HepG2 (cell line): ENCODE data around the gene SLC16A6. TPM values are rescaled to one million over a fixed set of nuclear protein-coding genes. Genes with fewer than 3 reads are reported as not detected.

Experiments
- polyA plus RNA-seq, 8 experiments: library from polyadenylated mRNA; depleted of rRNA in 3 of 8; stranded (reverse) in 7 of 8; unstranded in 1 of 8; fragments of >200 nt; fragmentation: Illumina TruSeq in 4 of 8; extraction: Trizol in 4 of 8; gene quantifications; 2 replicates each; pipeline versions ENCODE4 v1.2.1 to v1.2.3, GENCODE V29; 2011 to 2016; ENCODE audit warnings: low read depth in 4 of 8, missing spikeins in 1 of 8, mixed read lengths in 1 of 8; ENCODE audit not compliant: insufficient read depth in 1 of 8
- total RNA-seq, 5 experiments: library from RNA; depleted of rRNA; stranded (reverse); fragments of >200 nt; fragmentation: Illumina TruSeq; extraction: Trizol; gene quantifications; 2 replicates each; pipeline ENCODE4 v1.2.3, GENCODE V29; 2016; ENCODE audit warnings: low read depth in 1 of 5

SLC16A6 gene
- total and polyA plus RNA-seq, 2 of the 13 experiments (the other 11 are each of a cell fraction or from before 2014, with no cell fraction given): 1.1 to 44.7 TPM

Other genes starting within 250 kb of the SLC16A6 start
- 86.9 and 99.9 TPM in 2 replicates for gene AMZ2, start 43.1 kb downstream of the SLC16A6 start, total RNA-seq (2016; rRNA removed; fragmentation: Illumina TruSeq; extraction: Trizol)
- gene AMZ2, start 43.1 kb downstream of the SLC16A6 start, polyA plus RNA-seq (2011; rRNA removed): 66.7 and 90.2 TPM in 2 replicates
- gene ARSG, start 368 bp upstream of the SLC16A6 start, total RNA-seq (2016; rRNA removed; fragmentation: Illumina TruSeq; extraction: Trizol): 3.7 and 4.1 TPM in 2 replicates
- gene ARSG, start 368 bp upstream of the SLC16A6 start, polyA plus RNA-seq (2011; rRNA removed): 15.2 and 15.9 TPM in 2 replicates
- 27.1 and 29.4 TPM in 2 replicates for gene WIPI1, start 166.4 kb upstream of the SLC16A6 start, total RNA-seq (2016; rRNA removed; fragmentation: Illumina TruSeq; extraction: Trizol)
- gene WIPI1, start 166.4 kb upstream of the SLC16A6 start, polyA plus RNA-seq (2011; rRNA removed): 135 and 141 TPM in 2 replicates
- 266 and 335 TPM in 2 replicates for gene PRKAR1A, start 221.3 kb upstream of the SLC16A6 start, total RNA-seq (2016; rRNA removed; fragmentation: Illumina TruSeq; extraction: Trizol)
- 250 and 265 TPM in 2 replicates for gene PRKAR1A, start 221.3 kb upstream of the SLC16A6 start, polyA plus RNA-seq (2011; rRNA removed)